Measurements from ENCODE around the gene NTN1. TPM values are rescaled to one million over a fixed set of nuclear protein-coding genes. Genes with fewer than 3 reads are reported as not detected.
A peak's percentile ranks its signal among the peaks of the same experiment; 100 is the strongest.

Gene NTN1
- total RNA-seq, 1 donor from 2014 or later = 60.3 TPM

- no peak overlapping the region for H3K27ac ChIP-seq (replicated peaks)
- DNase-seq = no peak
- no peaks in the 10 kb centered on the region for H3K36me3 ChIP-seq
- H3K9me3 ChIP-seq (replicated peaks) = no peaks in the 10 kb centered on the region
- H3K4me1 ChIP-seq = no peaks in the 10 kb centered on the region
- intact Hi-C loops (cut with micrococcal nuclease) = no loop called here
- no peaks in the 10 kb centered on the region for H3K27me3 ChIP-seq (ENCODE audit: low read depth)
- H3K4me3 ChIP-seq = no peak overlapping the region
- TF ChIP-seq CTCF (IDR thresholded peaks at IDR 0.05; ENCODE audit: borderline replicate concordance) = no peak
Measured at GRCh38 chr17:9270921-9271320, 249.6 kb downstream of the NTN1 start.

- no peaks in the 10 kb centered on the region for H3K36me3 ChIP-seq
- H3K27ac ChIP-seq (replicated peaks) = no peak overlapping the region
- no peaks in the 10 kb centered on the region for H3K27me3 ChIP-seq (ENCODE audit: low read depth)
- TF ChIP-seq CTCF (IDR thresholded peaks at IDR 0.05; ENCODE audit: borderline replicate concordance) = no peak
- H3K4me3 ChIP-seq = no peak overlapping the region
- no peaks in the 10 kb centered on the region for H3K9me3 ChIP-seq (replicated peaks)
- H3K4me1 ChIP-seq = no peaks in the 10 kb centered on the region
- DNase-seq = no peak
- intact Hi-C loops (cut with micrococcal nuclease) = no loop called here
Measured at GRCh38 chr17:9271989-9272388, 250.7 kb downstream of the NTN1 start.

- intact Hi-C loops (cut with micrococcal nuclease) = no loop called here
- Histone ChIP-seq H3K36me3 (no peaks in the 10 kb centered on the region), H3K4me1 (no peaks in the 10 kb centered on the region), H3K27ac (replicated peaks) (no peak overlapping the region), H3K9me3 (replicated peaks) (no peaks in the 10 kb centered on the region), H3K27me3 (ENCODE audit: low read depth) (no peaks in the 10 kb centered on the region), H3K4me3 (no peak overlapping the region)
- TF ChIP-seq CTCF (IDR thresholded peaks at IDR 0.05; ENCODE audit: borderline replicate concordance) = no peak
- DNase-seq = no peak
Measured at GRCh38 chr17:9272501-9273200, 251.3 kb downstream of the NTN1 start.

- Histone ChIP-seq H3K9me3 (replicated peaks) (no peaks in the 10 kb centered on the region), H3K36me3 (no peaks in the 10 kb centered on the region), H3K4me1 (no peaks in the 10 kb centered on the region), H3K27ac (replicated peaks) (no peak overlapping the region), H3K27me3 (ENCODE audit: low read depth) (no peaks in the 10 kb centered on the region), H3K4me3 (no peak overlapping the region)
- intact Hi-C loops (cut with micrococcal nuclease) = no loop called here
- TF ChIP-seq CTCF (IDR thresholded peaks at IDR 0.05; ENCODE audit: borderline replicate concordance) = no peak
- DNase-seq = peak; percentile 33
Measured at GRCh38 chr17:9273428-9274391, 252.4 kb downstream of the NTN1 start.

- intact Hi-C loops (cut with micrococcal nuclease) = no loop called here
Measured at GRCh38 chr17:9274973-9275372, 253.7 kb downstream of the NTN1 start.

More at GRCh38 chr17:9274973-9275372, 253.7 kb downstream of the NTN1 start:
- H3K27ac ChIP-seq (replicated peaks) = no peak overlapping the region
- no peak for TF ChIP-seq CTCF (IDR thresholded peaks at IDR 0.05; ENCODE audit: borderline replicate concordance)
- no peaks in the 10 kb centered on the region for H3K36me3 ChIP-seq
- no peaks in the 10 kb centered on the region for H3K9me3 ChIP-seq (replicated peaks)
- H3K4me3 ChIP-seq = no peak overlapping the region
- DNase-seq = no peak
- no peaks in the 10 kb centered on the region for H3K27me3 ChIP-seq (ENCODE audit: low read depth)
- no peaks in the 10 kb centered on the region for H3K4me1 ChIP-seq

Data from left ventricle myocardium inferior (tissue), 1 donor.